ENCODE data around the gene NR2E3.

DNA sequence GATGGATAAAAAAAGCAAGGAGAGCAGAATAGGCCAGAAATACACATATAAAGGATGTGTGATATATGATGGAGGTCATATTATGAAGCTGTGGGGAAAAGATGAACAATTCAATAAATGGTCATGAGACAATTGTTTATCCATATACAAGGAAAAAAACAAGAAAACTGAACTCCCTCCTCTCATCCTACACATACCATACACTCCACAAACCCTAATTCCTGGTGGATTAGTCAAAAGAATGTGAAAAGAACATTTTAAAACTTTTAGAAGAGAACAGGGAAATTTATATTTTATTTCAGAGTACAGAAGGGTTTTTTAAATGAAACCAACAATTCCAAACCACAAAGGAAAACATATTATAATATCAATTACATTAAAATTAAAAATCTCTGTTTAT, 34.5 kb upstream of the NR2E3 start:
- TF ChIP-seq, protein P1, sequence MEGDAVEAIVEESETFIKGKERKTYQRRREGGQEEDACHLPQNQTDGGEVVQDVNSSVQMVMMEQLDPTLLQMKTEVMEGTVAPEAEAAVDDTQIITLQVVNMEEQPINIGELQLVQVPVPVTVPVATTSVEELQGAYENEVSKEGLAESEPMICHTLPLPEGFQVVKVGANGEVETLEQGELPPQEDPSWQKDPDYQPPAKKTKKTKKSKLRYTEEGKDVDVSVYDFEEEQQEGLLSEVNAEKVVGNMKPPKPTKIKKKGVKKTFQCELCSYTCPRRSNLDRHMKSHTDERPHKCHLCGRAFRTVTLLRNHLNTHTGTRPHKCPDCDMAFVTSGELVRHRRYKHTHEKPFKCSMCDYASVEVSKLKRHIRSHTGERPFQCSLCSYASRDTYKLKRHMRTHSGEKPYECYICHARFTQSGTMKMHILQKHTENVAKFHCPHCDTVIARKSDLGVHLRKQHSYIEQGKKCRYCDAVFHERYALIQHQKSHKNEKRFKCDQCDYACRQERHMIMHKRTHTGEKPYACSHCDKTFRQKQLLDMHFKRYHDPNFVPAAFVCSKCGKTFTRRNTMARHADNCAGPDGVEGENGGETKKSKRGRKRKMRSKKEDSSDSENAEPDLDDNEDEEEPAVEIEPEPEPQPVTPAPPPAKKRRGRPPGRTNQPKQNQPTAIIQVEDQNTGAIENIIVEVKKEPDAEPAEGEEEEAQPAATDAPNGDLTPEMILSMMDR (IDR thresholded peaks at IDR 0.05; ENCODE audit: low read depth, low read length, missing input control): no peak
- TF ChIP-seq, protein P2, sequence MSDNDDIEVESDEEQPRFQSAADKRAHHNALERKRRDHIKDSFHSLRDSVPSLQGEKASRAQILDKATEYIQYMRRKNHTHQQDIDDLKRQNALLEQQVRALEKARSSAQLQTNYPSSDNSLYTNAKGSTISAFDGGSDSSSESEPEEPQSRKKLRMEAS (IDR thresholded peaks at IDR 0.05): no peak
- TF ChIP-seq, protein P3, sequence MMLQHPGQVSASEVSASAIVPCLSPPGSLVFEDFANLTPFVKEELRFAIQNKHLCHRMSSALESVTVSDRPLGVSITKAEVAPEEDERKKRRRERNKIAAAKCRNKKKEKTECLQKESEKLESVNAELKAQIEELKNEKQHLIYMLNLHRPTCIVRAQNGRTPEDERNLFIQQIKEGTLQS (IDR thresholded peaks at IDR 0.05): no peak
